Pancreas (tissue), 10 donors: ENCODE measurements around the gene RPL39L. TPM values are rescaled to one million over a fixed set of nuclear protein-coding genes. Genes with fewer than 3 reads are reported as not detected.

ENCODE experiments used
- ATAC-seq, 4 donors: fragments of 200-7000 bp; cut with Tn5 transposase; one replicate each; pipeline versions ENCODE4 v1.8.0 to v1.9.1; 2020; ENCODE audit warnings: mild to moderate bottlenecking in 4 of 4, moderate library complexity in 4 of 4
- DNase-seq, 6 donors: peaks; one replicate each; pipeline ENCODE4 v3.0.0-alpha.2; 2020
- FAIRE-seq: peaks from 2 replicates; lab custom pipeline; 2012; peaks lifted over from hg19 to GRCh38; lab: Jason Lieb, UNC
- H3K27ac ChIP-seq, 4 donors: fragments of 200-600 bp; sonication (generic); 1 replicate in 3 of 4; 2 replicates in 1 of 4; pipeline versions ENCODE4 v1.5.0 to v1.8.0; 2020
- H3K27me3 ChIP-seq, 4 donors: fragments of 200-600 bp; one replicate each; pipeline ENCODE4 v1.8.0; 2021
- H3K36me3 ChIP-seq, 3 donors: fragments of 200-600 bp; sonication (generic) in 1 of 3; one replicate each; pipeline versions ENCODE4 v1.5.0 to v1.8.0; 2020 to 2021
- H3K4me1 ChIP-seq, 3 donors: fragments of 200-600 bp; one replicate each; pipeline ENCODE4 v1.8.0; 2021
- H3K4me3 ChIP-seq, 4 donors: fragments of 200-600 bp; sonication (generic) in 2 of 4; one replicate each; pipeline versions ENCODE4 v1.5.0 to v1.8.0; 2020 to 2021
- H3K9me3 ChIP-seq, 4 donors: fragments of 200-600 bp; one replicate each; pipeline ENCODE4 v1.8.0; 2021
- CTCF ChIP-seq, 4 donors: fragments of 200-600 bp; sonication (generic) in 3 of 4; IDR thresholded peaks; one replicate each; pipeline versions ENCODE4 v1.5.0 to v1.8.0; 2021; ENCODE audit warnings: antibody characterized with exemption in 4 of 4
- WGBS, 2 donors: extraction: QIAGEN DNeasy Blood & Tissue Kit; methylation state at CpG; one replicate each; pipeline ENCODE4 v1.1.7; 2013; 5-methylcytosine and 5-hydroxymethylcytosine counted together
- intact Hi-C, 3 donors: fragments of 100-400 bp; cut with DNase I; formaldehyde crosslinking; loops; one replicate each; pipeline versions ENCODE4 v1.11.1 to v1.14.2; 2022
- polyA plus RNA-seq, 2 donors: library from polyadenylated mRNA; stranded (reverse); fragments of 200-250 nt; gene quantifications; one replicate each; pipeline ENCODE4 v1.2.3, GENCODE V29; 2013
- total RNA-seq, 6 donors: library from RNA; stranded (reverse); fragmentation: NEBNext Ultra II Directional in 4 of 6; extraction: Animal tissue kit (Norgen Biotek cat#: 25700) in 4 of 6; gene quantifications; one replicate each; pipeline versions ENCODE4 v1.2.1 to v1.2.4, GENCODE V29; 2021 to 2023
- donor health status: healthy with polysubstance abuse.
- donor health status: DM: no; HTN: no; CAD: no; lungs with moderate emphysema.
- donor health status: DM: no; HTN: no; CAD: no.
- donor health status: control.
- donor health status: control.
- donor health status: Bipolar disorder and iron deficiency.
- donor health status: DM: yes; HTN: yes; CAD: no.
- donor health status: DM: no; HTN: no; CAD: no.
- donor health status: DM: no; HTN: no; CAD: no.
- donor health status: DM: yes; HTN: yes; CAD: no.

RPL39L gene
- total and polyA plus RNA-seq, 8 donors: 0.31 to 2.2 (median 0.90) TPM

- 68 to 86% methylated on average over 3 of the region's 3 CpGs for WGBS, 2 donors
- DNase-seq: no peak
- TF ChIP-seq CTCF (IDR thresholded peaks at IDR 0.05): no peak
- no peak for FAIRE-seq
- Histone ChIP-seq H3K27ac (no peak overlapping the region), H3K27me3 (no peaks in the 10 kb centered on the region), H3K9me3 (no peaks in the 10 kb centered on the region), H3K4me1 (no peaks in the 10 kb centered on the region), H3K4me3 (no peak overlapping the region), H3K36me3 (no peaks in the 10 kb centered on the region)
- ATAC-seq: no peak
- intact Hi-C loops: no loop called here
Measured at GRCh38 chr3:187072102-187072501, 67.2 kb downstream of the RPL39L start.

Other genes with a start within 250 kb of the RPL39L start
- 10 to 100 TPM in 3 of 6 donors, 1 to 10 TPM in 3; 5.9 to 36.6 (median 9.3) TPM for gene ST6GAL1, start 209.0 kb downstream of the RPL39L start, total RNA-seq
- gene ST6GAL1, start 209.0 kb downstream of the RPL39L start, polyA plus RNA-seq: 1 to 10 TPM; 4.8 to 9.1 TPM
- not detected for gene RTP1, start 58.0 kb upstream of the RPL39L start, total RNA-seq
- not detected for gene RTP1, start 58.0 kb upstream of the RPL39L start, polyA plus RNA-seq
- gene MASP1, start 152.2 kb upstream of the RPL39L start, total RNA-seq: 1 to 10 TPM in 2 of 6 donors, under 1 TPM in 4; 0.06 to 1.3 (median 0.43) TPM
- under 1 TPM; 0.30 to 0.31 TPM for gene MASP1, start 152.2 kb upstream of the RPL39L start, polyA plus RNA-seq
- gene RTP4, start 228.9 kb upstream of the RPL39L start, total RNA-seq: 1 to 10 TPM in 5 of 6 donors, under 1 TPM in 1; 0.95 to 5.5 (median 1.7) TPM
- 1 to 10 TPM; 3.1 to 3.2 TPM for gene RTP4, start 228.9 kb upstream of the RPL39L start, polyA plus RNA-seq